Neural cell (in vitro differentiated cells): Measurements from ENCODE around the gene DLAT. TPM values are rescaled to one million over a fixed set of nuclear protein-coding genes. Genes with fewer than 3 reads are reported as not detected.
A peak's percentile ranks its signal among the peaks of the same experiment; 100 is the strongest.

ENCODE experiments used
- H2AFZ ChIP-seq: fragments of 200-600, 300-800 bp; sonication (generic), shearing (Covaris generic); 2 replicates; pipeline ENCODE4 v1.6.0; 2014; ENCODE audit warnings: low read depth, mild to moderate bottlenecking, antibody characterized with exemption, low read length, moderate library complexity
- H3F3A ChIP-seq: fragments of 200-600 bp; shearing (Covaris generic); 2 replicates; pipeline ENCODE4 v1.6.1; 2016; ENCODE audit warnings: mild to moderate bottlenecking, moderate library complexity, mixed read lengths, antibody characterized with exemption, low read length; ENCODE audit not compliant: insufficient read depth, poor library complexity, severe bottlenecking
- H3K27ac ChIP-seq: fragments of 200-600, 300-800 bp; sonication (generic), shearing (Covaris generic); 2 replicates; pipeline ENCODE4 v1.5.1; 2014; ENCODE audit warnings: mild to moderate bottlenecking, low read length, moderate library complexity
- H3K27me3 ChIP-seq: fragments of 300-800, 200-600 bp; sonication (generic), shearing (Covaris generic); 2 replicates; pipeline ENCODE4 v1.6.0; 2014; ENCODE audit warnings: mild to moderate bottlenecking, low read depth, low read length, moderate library complexity; ENCODE audit not compliant: insufficient read depth
- H3K36me3 ChIP-seq: fragments of 300-800, 200-600 bp; sonication (generic), shearing (Covaris generic); 2 replicates; pipeline ENCODE4 v1.5.1; 2014; ENCODE audit warnings: mild to moderate bottlenecking, antibody characterized with exemption, low read length, moderate library complexity; ENCODE audit not compliant: insufficient read depth
- H3K4me2 ChIP-seq: fragments of 300-800, 200-600 bp; sonication (generic), shearing (Covaris generic); 2 replicates; pipeline ENCODE4 v1.6.0; 2014; ENCODE audit warnings: mild to moderate bottlenecking, low read length
- H3K4me3 ChIP-seq: fragments of 300-800, 200-600 bp; sonication (generic), shearing (Covaris generic); 2 replicates; pipeline ENCODE4 v1.5.1; 2014; ENCODE audit warnings: mild to moderate bottlenecking, low read length, moderate library complexity
- H3K79me2 ChIP-seq: fragments of 200-600 bp; shearing (Covaris generic); replicated peaks from 2 replicates; pipeline ENCODE4 v1.6.0; 2014; ENCODE audit warnings: mild to moderate bottlenecking, low read length, moderate library complexity; ENCODE audit not compliant: insufficient read depth
- H3K9ac ChIP-seq: fragments of 300-800, 200-600 bp; sonication (generic), shearing (Covaris generic); 2 replicates; pipeline ENCODE4 v1.6.1; 2016; ENCODE audit warnings: mild to moderate bottlenecking, low read length, mixed read lengths
- H3K9me2 ChIP-seq: fragments of 200-600 bp; shearing (Covaris generic); 2 replicates; pipeline ENCODE4 v1.6.1; 2016; ENCODE audit warnings: mild to moderate bottlenecking, low read length, mixed read lengths; ENCODE audit not compliant: insufficient read depth
- H3K9me3 ChIP-seq: fragments of 200-600, 300-800 bp; sonication (generic), shearing (Covaris generic); 2 replicates; pipeline ENCODE4 v1.6.1; 2016; ENCODE audit warnings: mild to moderate bottlenecking, mixed run types, low read length, moderate library complexity, mixed read lengths
- H4K20me1 ChIP-seq: fragments of 200-600 bp; shearing (Covaris generic); 2 replicates; pipeline ENCODE4 v1.6.1; 2016; ENCODE audit warnings: mild to moderate bottlenecking, mixed run types; ENCODE audit not compliant: insufficient read depth
- CTCF ChIP-seq: fragments of 450-650 bp; IDR thresholded peaks from 2 replicates; pipeline ENCODE4 v1.5.1; 2014; ENCODE audit warnings: antibody characterized with exemption, mild to moderate bottlenecking, moderate library complexity; ENCODE audit not compliant: poor library complexity, severe bottlenecking
- EP300 ChIP-seq: fragments of 450-650 bp; conservative IDR thresholded peaks from 2 replicates; pipeline ENCODE4 v1.6.1; 2014; ENCODE audit warnings: antibody characterized with exemption, mild to moderate bottlenecking, moderate library complexity; ENCODE audit not compliant: poor library complexity, severe bottlenecking
- EZH2 ChIP-seq: fragments of 200-600, 300-800 bp; shearing (Covaris generic), sonication (generic); IDR thresholded peaks from 2 replicates; pipeline ENCODE4 v1.6.1; 2014; ENCODE audit warnings: antibody characterized with exemption, low read length, borderline replicate concordance, mild to moderate bottlenecking; ENCODE audit not compliant: insufficient read depth, poor library complexity, severe bottlenecking
- MXI1 ChIP-seq: fragments of 450-650 bp; conservative IDR thresholded peaks from 2 replicates; pipeline ENCODE4 v1.6.1; 2014; ENCODE audit warnings: antibody characterized with exemption, mild to moderate bottlenecking; ENCODE audit not compliant: poor library complexity, severe bottlenecking
- POLR2AphosphoS5 ChIP-seq: IDR thresholded peaks from 2 replicates; pipeline ENCODE4 v1.6.1; 2012
- RAD21 ChIP-seq: fragments of 450-650 bp; conservative IDR thresholded peaks from 2 replicates; pipeline ENCODE4 v1.6.1; 2014; ENCODE audit warnings: antibody characterized with exemption, mild to moderate bottlenecking, moderate library complexity
- REST ChIP-seq: IDR thresholded peaks from 2 replicates; pipeline ENCODE4 v1.6.1; 2012; ENCODE audit warnings: borderline replicate concordance
- SMC3 ChIP-seq: fragments of 450-650 bp; conservative IDR thresholded peaks from 2 replicates; pipeline ENCODE4 v1.6.1; 2014; ENCODE audit warnings: antibody characterized with exemption, mild to moderate bottlenecking, moderate library complexity; ENCODE audit not compliant: poor library complexity
- TAF1 ChIP-seq: IDR thresholded peaks from 2 replicates; pipeline ENCODE4 v1.6.1; 2012; ENCODE audit warnings: low read depth
- polyA plus RNA-seq: library from polyadenylated mRNA; depleted of rRNA; stranded (reverse); fragments of >200 nt; gene quantifications from 2 replicates; pipeline ENCODE4 v1.2.3, GENCODE V29; 2014

DLAT gene
- polyA plus RNA-seq, 1 donor from 2014 or later: 38.3 TPM

- Histone ChIP-seq H3K79me2 (peaks cover 31% of the 10 kb centered on the region), H3K4me2 (peak overlapping the region; percentile 78), H3K27ac (peak overlapping the region; percentile 70), H3K9me2 (no peaks in the 10 kb centered on the region), H4K20me1 (no peaks in the 10 kb centered on the region), H3K27me3 (no peaks in the 10 kb centered on the region), H3F3A (no peaks in the 10 kb centered on the region), H3K4me3 (peak overlapping the region; percentile 79), H3K36me3 (peaks cover 12% of the 10 kb centered on the region), H3K9me3 (no peaks in the 10 kb centered on the region), H2AFZ (peak overlapping the region; percentile 63), H3K9ac (peak overlapping the region; percentile 79)
- TF ChIP-seq POLR2AphosphoS5 (no peak), SMC3 (no peak), EP300 (no peak), TAF1 (no peak), MXI1 (no peak), EZH2 (no peak), CTCF (no peak), RAD21 (no peak), REST (no peak)
Measured at GRCh38 chr11:112085822-112086421, 60.7 kb downstream of the DLAT start.

GRCh38 chr11:112086422-112087191, 61.4 kb downstream of the DLAT start, which contains the start of the genes SDHD and TIMM8B:
SDHD (plus strand) TSS chr11:112086873; CDS start chr11:112086908, 35 bp downstream.
TIMM8B (minus strand) TSS chr11:112086756; CDS start chr11:112086723, 33 bp downstream.
- peak; percentile 98 for TF ChIP-seq POLR2AphosphoS5
- peak; percentile 67 for TF ChIP-seq CTCF
- peak; percentile 81 for TF ChIP-seq MXI1
- peak; percentile 65 for TF ChIP-seq SMC3
- peak; percentile 34 for TF ChIP-seq EP300
- TF ChIP-seq RAD21: peak; percentile 45
- peak; percentile 87 for TF ChIP-seq TAF1
- no peak for TF ChIP-seq EZH2
- peak; percentile 91 for TF ChIP-seq REST
- no peaks in the 10 kb centered on the region for H4K20me1 ChIP-seq
- peak within 1 kb of the TSS; percentile 79 for H3K9ac ChIP-seq
- H3K79me2 ChIP-seq: peaks cover 31% of the 10 kb centered on the region
- no peaks in the 10 kb centered on the region for H3F3A ChIP-seq
- H3K4me3 ChIP-seq: peak within 1 kb of the TSS; percentile 79
- H3K36me3 ChIP-seq: peaks cover 12% of the 10 kb centered on the region
- no peaks in the 10 kb centered on the region for H3K9me3 ChIP-seq
- H3K27ac ChIP-seq: peak within 1 kb of the TSS; percentile 70
- peak within 1 kb of the TSS; percentile 78 for H3K4me2 ChIP-seq
- no peaks in the 10 kb centered on the region for H3K9me2 ChIP-seq
- H2AFZ ChIP-seq: peak within 1 kb of the TSS; percentile 86
- no peaks in the 10 kb centered on the region for H3K27me3 ChIP-seq
